Left lobe of liver (tissue), 2 donors: Measurements from ENCODE around the gene TMED10. TPM values are rescaled to one million over a fixed set of nuclear protein-coding genes. Genes with fewer than 3 reads are reported as not detected.
"Not testable (repeated sequence)": the region's sequence is repeated elsewhere in the genome, so short reads cannot be mapped to it uniquely, and the experiment has no call there.

Source experiments
- ATAC-seq: fragments of 200-7000 bp; cut with Tn5 transposase; one replicate; pipeline ENCODE4 v1.9.1; 2020; ENCODE audit warnings: mild to moderate bottlenecking, moderate library complexity
- DNase-seq: peaks from one replicate; pipeline ENCODE4 v3.0.0-alpha.2; 2020; ENCODE audit warnings: low spot score
- total RNA-seq: library from RNA; stranded (reverse); gene quantifications from one replicate; pipeline ENCODE4 v1.2.1, GENCODE V29; 2021
- donor health status: DM: no; HTN: no; CAD: no; lungs with moderate emphysema.
- donor health status: DM: no; HTN: yes; CAD: no.

The TMED10 gene
- total RNA-seq, 1 donor from 2014 or later: 275 TPM

GRCh38 chr14:75163677-75164076 is 12.7 kb downstream of the TMED10 start:
- ATAC-seq (no peak), DNase-seq (no peak)

GRCh38 chr14:75162631-75163030 is 13.8 kb downstream of the TMED10 start:
- DNase-seq: no peak
- no peak for ATAC-seq

DNA sequence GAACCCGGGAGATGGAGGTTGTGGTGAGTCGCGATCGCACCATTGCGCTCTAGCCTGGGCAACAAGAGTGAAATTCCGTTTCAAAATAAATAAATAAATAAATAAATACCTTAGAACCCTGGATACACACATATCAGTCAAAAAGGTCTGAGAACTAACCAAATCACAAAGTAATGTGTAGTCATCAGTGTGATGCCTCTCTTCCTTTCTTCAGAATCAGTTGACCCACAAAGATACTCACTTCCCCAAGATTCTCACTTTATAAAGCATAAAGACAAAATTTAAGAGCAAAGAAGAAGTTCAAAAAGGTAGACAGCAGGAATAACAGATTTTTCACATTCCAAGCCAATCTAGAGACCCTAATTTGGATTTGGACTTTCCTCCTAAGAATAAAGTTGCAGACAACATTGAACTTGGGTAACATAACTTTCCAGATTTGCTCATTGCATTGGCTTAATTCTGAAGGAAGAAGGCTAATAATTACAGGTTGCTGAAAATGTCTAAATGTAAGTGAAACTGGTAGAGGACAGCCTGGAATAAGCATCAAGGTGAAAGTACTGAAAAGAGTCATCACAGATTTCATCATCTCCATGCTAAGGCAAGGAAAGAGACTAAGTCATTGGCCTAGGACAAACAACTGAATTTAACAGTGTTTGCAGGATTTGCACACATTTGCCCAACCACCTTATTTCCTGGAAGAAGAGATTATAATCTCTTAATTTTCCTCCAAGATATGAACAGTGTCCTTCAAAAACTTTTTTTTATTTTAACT is 17.4 kb downstream of the TMED10 start:
- no peak for DNase-seq
- ATAC-seq: peak; percentile 92

- ATAC-seq (no peak), DNase-seq (no peak)
These were observed 19.5 kb downstream of the TMED10 start for GRCh38 chr14:75156901-75157300.

- ATAC-seq: no peak
- DNase-seq: no peak
These were observed 20.3 kb downstream of the TMED10 start for GRCh38 chr14:75156111-75156510.

DNA sequence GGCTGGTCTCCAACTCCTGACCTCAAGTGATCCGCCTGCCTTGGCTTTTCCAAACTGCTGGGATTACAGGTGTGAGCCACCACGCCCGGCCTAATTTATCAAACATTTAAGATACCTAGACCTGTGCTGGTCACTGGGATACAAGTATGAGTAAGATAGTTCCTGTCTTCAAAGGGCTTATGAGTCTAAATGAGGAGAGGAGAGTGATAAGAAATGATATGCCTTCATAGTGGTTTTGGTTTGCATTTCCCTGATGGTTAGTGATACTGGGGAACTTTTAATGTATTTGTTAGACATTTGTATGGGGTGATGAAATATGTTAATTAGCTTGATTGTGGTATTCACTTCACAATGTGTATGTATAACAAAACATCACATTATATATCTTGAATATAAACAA is 21.2 kb downstream of the TMED10 start:
- ATAC-seq: no peak
- DNase-seq: no peak

DNA sequence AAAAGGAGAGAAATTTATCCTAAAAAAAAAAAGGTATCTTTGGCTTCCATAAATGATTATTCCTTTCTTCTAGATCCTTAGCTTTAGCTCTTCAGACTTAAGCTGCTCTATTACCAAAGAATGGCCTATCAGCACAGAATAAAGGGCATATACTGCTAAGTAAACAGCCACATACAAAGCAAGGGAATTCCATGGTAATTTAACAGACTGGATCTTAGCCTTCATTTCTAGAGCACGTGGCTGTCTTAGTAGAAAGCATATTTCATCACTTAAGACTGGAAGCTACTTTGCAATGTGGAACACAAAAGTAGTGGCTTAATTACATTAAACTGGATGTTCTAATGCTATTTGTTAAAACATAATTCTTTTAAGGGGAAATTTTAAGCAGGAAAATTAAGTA is 23.1 kb downstream of the TMED10 start:
- ATAC-seq (no peak), DNase-seq (no peak)

GRCh38 chr14:75151851-75152250 is 24.6 kb downstream of the TMED10 start:
- ATAC-seq (no peak), DNase-seq (no peak)

DNA sequence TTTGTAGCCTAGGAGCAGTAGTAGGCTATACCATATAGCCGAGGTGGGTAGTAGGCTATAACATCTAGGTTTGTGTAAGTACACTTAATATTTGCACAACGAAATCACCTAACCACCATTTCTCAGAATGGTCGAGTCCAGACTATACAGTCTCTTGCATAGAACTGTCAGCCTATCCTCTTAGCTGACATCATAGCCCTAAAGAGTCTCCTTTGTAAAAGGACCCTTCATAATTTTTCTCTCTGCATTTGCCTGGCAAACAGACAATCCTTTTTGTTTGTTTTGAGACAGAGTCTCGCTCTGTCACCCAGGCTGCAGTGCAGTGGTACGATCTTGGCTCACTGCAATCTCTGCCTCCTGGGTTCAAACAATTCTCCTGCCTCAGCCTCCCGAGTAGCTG is 25.8 kb downstream of the TMED10 start:
- ATAC-seq: peak; percentile 21

DNA sequence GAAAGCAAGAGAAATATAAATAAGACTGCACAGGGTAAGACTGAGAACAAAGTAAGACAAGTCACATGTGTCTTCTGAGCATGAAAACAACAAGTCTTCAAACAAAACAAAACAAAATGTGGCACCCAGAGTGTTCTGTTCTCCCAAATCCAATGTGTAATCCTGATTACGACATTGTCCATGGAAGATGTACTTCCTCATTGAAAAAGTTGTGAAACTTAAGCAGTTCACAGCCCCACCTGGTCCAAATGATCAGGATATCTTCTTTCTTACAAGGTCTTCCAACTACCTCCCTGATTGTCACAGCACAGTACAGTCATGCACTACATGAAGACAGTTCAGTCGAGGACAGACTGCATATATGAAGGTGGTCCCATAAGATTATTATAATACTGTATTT is 26.3 kb downstream of the TMED10 start:
- no peak for DNase-seq
- ATAC-seq: peak; percentile 65

More for the DNA sequence above, 25.8 kb downstream of the TMED10 start:
- DNase-seq: not testable (repeated sequence)

- DNase-seq: no peak
- peak; percentile 54 for ATAC-seq
These were observed 28.9 kb downstream of the TMED10 start for GRCh38 chr14:75147423-75148071.

DNA sequence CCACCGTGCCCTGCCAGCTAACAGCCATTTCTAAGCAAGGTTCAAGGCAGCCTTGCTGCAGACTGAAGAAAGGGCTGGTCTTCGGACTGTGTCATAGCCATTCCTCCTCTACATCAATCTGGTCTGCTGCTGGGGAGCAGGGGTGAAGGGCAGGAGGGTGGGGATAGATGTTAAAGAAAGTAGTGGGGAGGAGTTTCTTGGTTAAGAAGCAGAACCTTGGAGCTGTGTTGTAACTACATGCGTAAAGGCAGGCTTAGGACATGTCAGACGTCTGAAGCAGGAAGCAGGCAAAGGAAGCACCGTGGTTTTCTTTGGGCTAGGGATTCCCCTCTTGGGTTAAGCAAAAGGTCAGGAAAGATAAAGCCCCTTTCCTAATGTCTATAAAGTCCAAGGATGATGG is 31.5 kb downstream of the TMED10 start:
- DNase-seq: no peak
- ATAC-seq: peak; percentile 33

- ATAC-seq (peak; percentile 49), DNase-seq (no peak)
These were observed 32.5 kb downstream of the TMED10 start for GRCh38 chr14:75143761-75144527.

DNA sequence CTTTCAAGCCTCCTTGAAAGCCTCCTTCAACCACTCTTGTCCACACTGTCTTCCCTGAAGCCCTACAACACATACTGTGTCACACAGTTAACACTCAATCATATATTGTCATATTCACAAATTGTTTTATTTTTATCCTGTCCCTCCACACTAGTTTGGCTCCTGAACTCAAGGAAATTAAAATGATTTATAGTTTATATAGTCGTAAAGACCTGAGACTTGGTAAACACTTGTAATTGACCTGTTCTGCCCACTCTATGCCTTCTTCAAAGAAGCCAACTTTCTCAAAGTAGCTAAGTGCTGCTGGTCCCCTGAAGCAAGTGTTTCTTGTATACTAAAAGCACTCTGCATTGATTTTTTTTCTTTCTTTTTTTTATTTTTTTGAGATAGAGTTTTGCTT is 33.9 kb downstream of the TMED10 start:
- ATAC-seq: no peak
- DNase-seq: no peak

DNA sequence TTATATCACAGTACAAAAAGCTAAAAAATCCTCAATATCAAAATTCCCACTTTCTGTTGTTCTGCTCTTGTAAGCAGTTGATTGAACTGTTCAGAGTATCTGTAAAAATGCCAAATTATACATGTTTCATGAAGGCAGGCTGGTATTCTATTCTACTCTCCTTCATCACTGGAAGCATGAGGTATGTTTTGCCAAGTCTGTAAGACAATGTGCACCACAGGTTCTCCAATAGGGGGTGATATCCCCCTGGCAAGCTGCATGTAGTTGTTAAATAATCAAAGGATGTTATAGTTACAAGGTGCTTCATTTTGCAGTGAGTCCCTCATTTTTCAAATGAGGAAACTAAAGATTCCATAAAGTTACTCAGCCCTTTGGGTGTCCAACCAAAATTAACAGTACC is 34.4 kb downstream of the TMED10 start:
- ATAC-seq (peak; percentile 54), DNase-seq (no peak)

DNA sequence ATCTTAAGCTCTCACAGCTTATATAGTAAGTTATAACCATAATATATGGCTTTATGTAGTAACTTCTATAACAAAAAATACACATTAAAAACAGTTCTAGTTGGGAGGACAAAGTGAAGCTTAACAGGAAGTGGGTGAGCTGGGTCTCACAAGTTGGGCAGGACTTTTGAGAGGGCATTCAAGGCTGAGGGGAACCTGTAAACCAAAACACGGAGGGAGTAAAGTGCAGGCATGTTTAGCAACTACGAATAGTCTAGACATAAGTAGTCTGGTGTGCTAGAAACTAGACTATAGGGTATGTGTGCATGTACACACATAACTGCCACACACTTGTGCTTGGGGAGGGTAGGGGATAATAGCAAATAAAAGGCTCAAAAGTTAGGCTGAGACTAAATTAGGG is 35.4 kb downstream of the TMED10 start:
- ATAC-seq (no peak), DNase-seq (no peak)

- ATAC-seq: no peak
- DNase-seq: no peak
These were observed 35.8 kb downstream of the TMED10 start for GRCh38 chr14:75140620-75141019.

- ATAC-seq (no peak), DNase-seq (no peak)
These were observed 37.2 kb downstream of the TMED10 start for GRCh38 chr14:75139185-75139584.

DNA sequence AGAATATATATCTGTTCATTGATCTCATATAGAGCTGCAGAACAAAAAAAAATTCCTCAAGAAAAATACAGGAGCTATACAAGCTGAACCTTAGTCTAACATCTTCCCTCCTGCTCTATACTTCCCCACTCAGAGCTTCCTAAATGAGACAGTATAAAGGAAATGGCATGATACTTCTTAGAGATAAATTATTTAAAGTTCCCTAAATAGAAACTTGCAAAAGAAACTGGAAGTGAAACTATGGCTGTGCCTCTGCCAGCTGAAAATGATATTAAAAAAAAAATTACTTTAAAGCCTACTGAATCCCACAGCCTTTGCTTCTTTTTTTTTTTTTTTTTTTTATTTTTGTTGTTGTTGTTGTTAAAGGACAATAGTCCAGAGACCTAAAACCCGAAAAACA is 37.9 kb downstream of the TMED10 start:
- ATAC-seq: peak; percentile 29

GRCh38 chr14:75134644-75135043 is 41.8 kb downstream of the TMED10 start:
- DNase-seq (no peak), ATAC-seq (no peak)

More for the DNA sequence above, 37.9 kb downstream of the TMED10 start:
- DNase-seq: no peak

- ATAC-seq: no peak
- no peak for DNase-seq
These were observed 42.8 kb downstream of the TMED10 start for GRCh38 chr14:75133597-75133996.
